Hematopoietic multipotent progenitor cell (in vitro differentiated cells): ENCODE data around the gene CHRM2. TPM values are rescaled to one million over a fixed set of nuclear protein-coding genes. Genes with fewer than 3 reads are reported as not detected.
"Not testable (repeated sequence)": the region's sequence is repeated elsewhere in the genome, so short reads cannot be mapped to it uniquely, and the experiment has no call there.

Experiments used
- DNase-seq, 3 donors: peaks; one replicate each; pipeline ENCODE4 v3.0.0-alpha.2; 2011 to 2015; ENCODE audit warnings: low read depth in 2 of 3, low spot score in 2 of 3
- total RNA-seq: library from RNA; depleted of rRNA; stranded (reverse); fragments of >200 nt; gene quantifications from one replicate; pipeline ENCODE4 v1.2.3, GENCODE V29; 2012

The CHRM2 gene
- not detected for total RNA-seq

GRCh38 chr7:136868496-136869000 is at the start of gene CHRM2:
CHRM2 (plus strand) TSS chr7:136868652; CDS start chr7:137014866, 146,214 bp downstream.
- no peak for DNase-seq

GRCh38 chr7:136831398-136831797 is 37.1 kb upstream of the CHRM2 start:
- not testable (repeated sequence) for DNase-seq

- DNase-seq, result no peak
Measured at GRCh38 chr7:136845899-136846465, 22.5 kb upstream of the CHRM2 start.

GRCh38 chr7:136847858-136848257 is 20.6 kb upstream of the CHRM2 start:
- DNase-seq, result no peak

- DNase-seq, result no peak
Measured at GRCh38 chr7:136853654-136854053, 14.8 kb upstream of the CHRM2 start.

- DNase-seq, result peak in 1 of 3 donors; percentile 75
Measured at GRCh38 chr7:136857573-136857972, 10.9 kb upstream of the CHRM2 start.

GRCh38 chr7:136859803-136860202 is 8.6 kb upstream of the CHRM2 start:
- DNase-seq, result peak in 1 of 3 donors; percentile 30

GRCh38 chr7:136865236-136865635 is 3.2 kb upstream of the CHRM2 start:
- no peak for DNase-seq

- no peak for DNase-seq
Measured at GRCh38 chr7:136865777-136866176, 2.7 kb upstream of the CHRM2 start.

- peak in 2 of 3 donors; percentile 43 to 66 for DNase-seq
Measured at GRCh38 chr7:136869001-136869961, 829 bp downstream of the CHRM2 start.

GRCh38 chr7:136869991-136870865 is 1.8 kb downstream of the CHRM2 start:
- DNase-seq, result peak in 1 of 3 donors; percentile 22

GRCh38 chr7:136870866-136871487 is 2.5 kb downstream of the CHRM2 start:
- DNase-seq, result no peak

GRCh38 chr7:136874393-136875032 is 6.1 kb downstream of the CHRM2 start:
- peak in 1 of 3 donors; percentile 41 for DNase-seq

GRCh38 chr7:136877509-136877908 is 9.1 kb downstream of the CHRM2 start:
- DNase-seq, result no peak

- DNase-seq, result no peak
Measured at GRCh38 chr7:136877990-136878389, 9.5 kb downstream of the CHRM2 start.

- DNase-seq, result no peak
Measured at GRCh38 chr7:136878878-136879277, 10.4 kb downstream of the CHRM2 start.

- DNase-seq, result peak in 1 of 3 donors; percentile 32
Measured at GRCh38 chr7:136883046-136883445, 14.6 kb downstream of the CHRM2 start.

- DNase-seq, result no peak
Measured at GRCh38 chr7:136884492-136884891, 16.0 kb downstream of the CHRM2 start.

- DNase-seq, result no peak
Measured at GRCh38 chr7:136887317-136887716, 18.9 kb downstream of the CHRM2 start.

GRCh38 chr7:136890399-136890798 is 21.9 kb downstream of the CHRM2 start:
- DNase-seq, result peak in 1 of 3 donors; percentile 72
